ENCODE results near the gene AHNAK.
A peak's percentile ranks its signal among the peaks of the same experiment; 100 is the strongest.

The AHNAK gene

GRCh38 chr11:62544581-62545436 is 1.8 kb downstream of the AHNAK start:
- DNase-seq (ENCODE audit: low spot score) = peak; percentile 58
- TF ChIP-seq CTCF (IDR thresholded peaks at IDR 0.05; ENCODE audit: extremely low read depth, missing control alignments) = no peak

DNA sequence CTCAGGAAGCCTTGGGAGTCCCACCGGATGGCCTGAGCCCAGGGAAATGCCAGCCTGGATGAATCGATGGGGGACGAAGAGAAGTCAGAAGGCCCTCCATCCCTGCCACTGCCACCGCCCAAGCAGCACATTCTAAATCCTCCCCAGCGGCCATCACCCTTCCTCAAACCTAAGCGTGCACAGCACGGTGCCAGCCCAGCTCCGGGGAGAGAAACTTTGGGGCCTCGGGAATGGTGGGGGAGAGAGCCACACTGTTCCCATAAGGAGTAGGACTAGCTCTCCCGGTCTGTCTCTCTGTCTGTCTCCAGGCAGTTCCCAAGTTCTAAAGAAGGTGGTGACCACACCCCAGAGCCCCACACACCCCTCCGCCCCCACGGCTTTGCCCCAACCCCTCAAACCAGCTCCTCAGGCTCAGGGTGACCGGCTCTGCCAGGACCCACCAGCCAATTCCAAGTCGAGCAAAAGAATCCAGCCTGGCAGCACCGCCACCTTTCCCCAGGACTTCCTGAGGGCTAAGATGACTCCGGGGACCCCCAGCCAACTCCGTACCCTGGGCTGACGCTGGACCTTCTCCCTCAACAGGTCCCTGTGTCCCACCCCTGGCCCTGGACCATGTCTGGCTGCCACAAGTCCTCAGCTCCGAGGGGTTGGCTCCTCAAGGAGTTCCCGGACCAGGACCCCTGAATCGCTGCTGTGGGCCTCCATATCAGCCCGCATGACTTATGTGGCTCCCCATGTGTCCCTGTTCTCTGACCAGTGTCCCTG is 2.7 kb downstream of the AHNAK start:
- TF ChIP-seq CTCF (IDR thresholded peaks at IDR 0.05; ENCODE audit: extremely low read depth, missing control alignments) = no peak
- peak; percentile 20 for DNase-seq (ENCODE audit: low spot score)

DNA sequence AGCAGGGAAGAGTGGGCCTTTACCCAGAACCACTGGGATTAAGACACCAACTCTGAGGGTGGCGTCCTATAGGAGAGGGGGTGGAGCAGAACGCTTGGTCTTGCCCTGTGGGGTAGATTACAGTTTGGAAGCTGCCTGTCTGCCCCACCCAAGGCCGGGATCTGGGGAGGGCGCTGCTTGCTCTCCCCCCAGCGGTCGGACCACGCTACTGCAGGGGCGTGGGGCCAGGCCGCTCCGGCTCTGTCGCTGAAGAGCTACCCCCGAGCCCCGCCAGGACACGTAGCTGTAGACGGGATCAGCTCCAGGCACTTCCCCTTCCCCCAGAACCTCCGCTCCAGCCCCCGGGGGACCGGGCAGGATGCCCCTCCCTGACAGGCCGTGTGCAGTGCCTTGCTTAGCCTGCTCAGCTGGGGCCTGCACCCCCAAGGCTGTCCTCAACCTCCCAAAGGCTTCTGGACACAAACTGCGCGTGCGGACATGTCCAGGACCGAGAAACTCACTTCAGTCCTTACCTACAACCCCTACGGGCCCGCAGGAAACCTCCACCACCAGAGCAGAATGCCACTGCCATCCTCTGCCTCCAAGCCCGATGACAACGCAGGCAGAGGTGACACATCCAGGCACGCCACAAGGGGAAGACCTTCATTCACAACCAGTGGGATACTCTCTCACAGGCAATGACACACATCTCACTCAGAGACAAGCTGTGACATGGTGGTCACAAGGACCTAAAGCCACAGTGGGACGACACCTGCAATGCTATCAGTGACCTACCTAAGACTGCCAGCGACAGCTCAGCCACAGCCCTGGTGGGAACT is 3.6 kb downstream of the AHNAK start:
- peak; percentile 83 for DNase-seq (ENCODE audit: low spot score)
- peak; percentile 99 for TF ChIP-seq CTCF (IDR thresholded peaks at IDR 0.05; ENCODE audit: extremely low read depth, missing control alignments)

GRCh38 chr11:62542111-62542745 is 4.4 kb downstream of the AHNAK start:
- DNase-seq (ENCODE audit: low spot score) = no peak
- TF ChIP-seq CTCF (IDR thresholded peaks at IDR 0.05; ENCODE audit: extremely low read depth, missing control alignments) = no peak

- peak; percentile 74 for DNase-seq (ENCODE audit: low spot score)
- no peak for TF ChIP-seq CTCF (IDR thresholded peaks at IDR 0.05; ENCODE audit: extremely low read depth, missing control alignments)
These were observed 5.6 kb downstream of the AHNAK start for GRCh38 chr11:62540804-62541701.

DNA sequence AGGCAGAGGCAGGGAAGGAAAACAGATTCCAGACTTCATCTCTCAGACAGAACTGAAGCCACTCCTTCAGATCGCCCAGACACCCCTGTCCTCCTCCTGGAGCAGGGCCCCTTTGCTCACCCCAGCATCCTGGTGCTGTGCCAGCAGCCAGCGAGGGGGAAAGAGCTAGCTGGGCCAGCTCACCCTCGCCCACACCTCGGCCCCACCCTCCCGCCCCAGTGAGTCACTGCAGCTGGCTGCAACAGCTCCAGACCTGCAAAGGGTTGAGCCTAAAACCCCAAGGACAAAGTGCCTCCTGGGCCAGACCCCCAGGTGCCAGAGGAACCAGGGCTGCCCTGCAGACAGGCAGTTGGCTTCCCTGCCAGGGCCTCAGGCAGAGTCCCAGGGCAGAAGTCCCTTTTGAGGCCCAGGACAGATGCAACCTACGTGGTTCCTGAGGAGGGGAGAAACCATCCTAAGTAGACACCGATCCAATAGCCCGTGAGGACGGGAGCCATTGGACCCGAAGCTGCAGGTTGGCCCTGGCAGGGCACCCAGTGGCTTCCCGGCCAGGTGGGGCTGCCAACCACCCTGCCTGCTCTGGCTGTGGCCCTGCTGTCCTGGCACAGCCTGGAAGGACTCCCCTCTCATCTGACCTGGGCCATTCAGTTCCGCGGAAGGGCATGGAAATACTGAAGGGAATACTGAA is 7.2 kb downstream of the AHNAK start:
- no peak for DNase-seq (ENCODE audit: low spot score)
- TF ChIP-seq CTCF (IDR thresholded peaks at IDR 0.05; ENCODE audit: extremely low read depth, missing control alignments) = no peak

All from GM20000 (cell line).